SHP77 treated with DMSO at 0.1 percent for 48 hours (cell line): Measurements from ENCODE around the gene FASTK.

ENCODE experiments used
- DNase-seq: peaks from one replicate; lab custom pipeline; 2025; lab: John Stamatoyannopoulos, UW

FASTK gene

GRCh38 chr7:151095828-151096475 is 15.3 kb upstream of the FASTK start:
- no peak for DNase-seq

DNA sequence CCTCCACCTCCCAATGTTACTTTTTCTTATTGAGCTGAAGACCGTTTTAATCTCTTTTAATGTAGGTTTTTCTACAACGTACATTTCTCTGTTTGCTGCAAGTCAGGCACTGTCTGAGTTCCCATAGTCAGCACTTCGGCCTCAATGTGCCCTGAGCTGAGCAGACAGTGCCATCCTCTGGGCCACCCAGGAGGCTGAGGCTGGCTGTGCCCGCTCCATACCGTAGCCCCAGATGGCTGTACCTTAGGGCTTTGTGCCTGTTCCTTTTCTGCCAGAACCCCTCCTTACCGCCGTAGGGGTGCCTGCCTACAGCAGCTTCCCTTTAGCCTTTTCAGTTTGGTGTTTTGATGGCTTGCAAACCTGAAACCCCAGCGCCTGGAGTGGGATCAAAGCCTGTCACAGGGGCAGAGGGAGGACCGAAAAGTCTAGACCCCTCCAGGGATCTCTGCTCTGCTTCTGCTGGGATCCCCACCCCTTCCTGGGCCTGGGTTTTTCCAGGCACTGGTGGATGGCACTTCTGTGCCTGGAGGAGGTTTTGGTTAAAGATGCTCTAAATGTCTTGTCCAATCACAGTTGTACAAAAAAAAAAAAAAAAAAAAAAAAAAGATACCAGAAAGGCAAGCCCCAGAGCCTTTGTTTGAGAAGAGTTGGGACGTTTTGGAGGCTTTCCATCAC is 14.7 kb upstream of the FASTK start:
- DNase-seq: no peak

GRCh38 chr7:151094675-151095074 is 14.1 kb upstream of the FASTK start:
- no peak for DNase-seq

DNA sequence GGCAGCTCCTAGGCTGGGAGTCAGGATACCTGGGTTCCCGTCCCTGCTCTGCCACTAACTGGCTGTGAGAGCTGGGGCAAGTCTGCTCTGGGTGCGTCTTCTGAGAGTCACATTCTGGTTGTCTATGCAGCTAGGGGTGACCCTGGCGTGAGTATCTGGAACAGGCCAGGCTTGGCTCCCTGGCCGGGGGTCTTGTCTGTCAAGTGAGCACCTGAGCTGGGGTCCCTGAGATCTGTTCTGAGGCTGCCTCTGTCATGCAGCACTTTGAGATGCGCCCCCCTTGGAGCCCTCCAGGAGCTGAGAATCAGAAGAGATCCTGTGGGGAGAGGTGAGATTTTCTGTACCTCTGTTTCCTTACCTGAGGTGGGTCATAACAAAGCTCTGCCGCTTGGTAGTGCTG is 13.1 kb upstream of the FASTK start:
- no peak for DNase-seq

DNA sequence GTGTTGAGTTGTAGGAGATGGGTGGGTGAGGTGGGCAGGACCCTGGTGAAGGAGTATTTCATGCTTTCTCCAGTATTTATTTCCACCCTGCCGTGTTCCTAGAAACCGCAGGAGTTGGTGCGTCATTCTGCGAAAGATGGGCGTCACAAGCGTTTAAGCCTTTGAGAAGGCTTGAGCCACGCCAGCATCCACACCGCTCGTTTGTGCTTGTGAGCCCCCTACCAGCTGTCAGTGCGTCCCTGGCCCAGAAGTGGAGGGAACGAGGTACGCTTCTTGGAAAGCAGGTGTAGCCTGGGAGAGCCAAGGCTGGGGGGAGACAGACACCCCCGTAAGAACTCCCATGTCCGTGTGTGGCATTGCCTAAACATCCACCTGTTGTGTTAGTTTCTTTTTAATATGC is 11.4 kb upstream of the FASTK start:
- DNase-seq: no peak

GRCh38 chr7:151091431-151091830 is 10.8 kb upstream of the FASTK start:
- no peak for DNase-seq

- DNase-seq: no peak
Observed at GRCh38 chr7:151091003-151091402, 10.4 kb upstream of the FASTK start.

DNA sequence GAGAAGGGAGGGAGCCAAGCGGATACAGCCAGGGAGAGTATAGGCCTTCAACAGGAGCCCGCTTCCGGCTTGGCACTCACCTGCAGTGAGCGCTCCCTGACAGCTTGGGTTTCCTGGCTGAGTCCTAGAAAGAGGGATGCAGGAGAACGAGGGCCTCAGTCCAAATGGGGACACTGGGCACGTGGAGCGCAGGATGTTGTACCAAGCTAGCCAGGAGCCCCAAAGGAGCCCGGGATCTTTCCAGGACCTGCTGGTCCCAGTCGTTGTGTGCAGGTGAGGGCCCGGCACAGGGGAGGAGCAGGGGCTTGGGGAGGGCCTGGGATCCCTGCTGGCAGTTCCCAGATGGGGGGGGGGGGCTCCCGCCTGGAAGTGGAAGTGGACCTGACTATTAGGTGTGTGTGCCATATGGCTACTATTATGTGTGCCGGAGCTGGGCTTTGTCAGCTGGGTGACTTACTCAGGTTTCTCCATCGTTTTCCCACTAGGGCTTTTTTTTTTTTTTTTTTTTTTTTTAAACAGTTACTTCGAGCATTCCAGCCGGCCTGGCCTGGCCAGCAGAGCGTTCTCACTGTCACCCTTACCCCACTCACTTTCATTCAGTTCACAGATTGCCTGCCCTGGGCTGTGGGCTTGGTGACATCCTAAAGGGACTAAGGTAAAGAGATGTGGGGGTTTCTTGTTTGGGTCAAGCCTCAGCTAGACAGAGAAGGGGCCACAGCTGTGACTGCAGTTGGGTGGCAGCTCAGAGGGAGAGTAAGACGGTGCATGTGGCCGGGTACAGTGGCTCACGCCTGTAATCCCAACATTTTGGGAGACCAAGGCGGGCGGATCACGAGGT is 9.5 kb upstream of the FASTK start:
- DNase-seq: no peak

- DNase-seq: no peak
Observed at GRCh38 chr7:151088856-151089699, 8.5 kb upstream of the FASTK start.

GRCh38 chr7:151088019-151088855 is 7.6 kb upstream of the FASTK start:
- DNase-seq: no peak

GRCh38 chr7:151087245-151088018 is 6.8 kb upstream of the FASTK start:
- peak; percentile 28 for DNase-seq

DNA sequence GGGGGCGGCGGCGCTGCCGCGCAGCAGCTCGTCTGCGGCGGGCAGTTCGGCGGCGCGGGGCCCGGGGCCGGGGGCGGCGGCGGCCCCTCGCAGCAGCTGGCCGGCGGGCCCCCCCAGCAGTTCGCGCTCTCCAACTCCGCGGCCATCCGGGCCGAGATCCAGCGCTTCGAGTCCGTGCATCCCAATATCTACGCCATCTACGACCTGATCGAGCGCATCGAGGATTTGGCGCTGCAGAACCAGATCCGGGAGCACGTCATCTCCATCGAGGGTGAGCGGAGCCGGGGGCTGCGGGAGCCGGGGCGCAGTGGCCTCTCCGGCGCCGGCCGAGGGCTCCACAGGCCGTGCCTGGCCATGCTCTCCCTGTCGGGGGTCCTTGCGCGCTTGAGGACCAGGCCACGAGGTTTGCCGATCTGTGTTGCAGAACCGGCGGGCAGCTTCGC is 6.2 kb upstream of the FASTK start:
- no peak for DNase-seq

DNA sequence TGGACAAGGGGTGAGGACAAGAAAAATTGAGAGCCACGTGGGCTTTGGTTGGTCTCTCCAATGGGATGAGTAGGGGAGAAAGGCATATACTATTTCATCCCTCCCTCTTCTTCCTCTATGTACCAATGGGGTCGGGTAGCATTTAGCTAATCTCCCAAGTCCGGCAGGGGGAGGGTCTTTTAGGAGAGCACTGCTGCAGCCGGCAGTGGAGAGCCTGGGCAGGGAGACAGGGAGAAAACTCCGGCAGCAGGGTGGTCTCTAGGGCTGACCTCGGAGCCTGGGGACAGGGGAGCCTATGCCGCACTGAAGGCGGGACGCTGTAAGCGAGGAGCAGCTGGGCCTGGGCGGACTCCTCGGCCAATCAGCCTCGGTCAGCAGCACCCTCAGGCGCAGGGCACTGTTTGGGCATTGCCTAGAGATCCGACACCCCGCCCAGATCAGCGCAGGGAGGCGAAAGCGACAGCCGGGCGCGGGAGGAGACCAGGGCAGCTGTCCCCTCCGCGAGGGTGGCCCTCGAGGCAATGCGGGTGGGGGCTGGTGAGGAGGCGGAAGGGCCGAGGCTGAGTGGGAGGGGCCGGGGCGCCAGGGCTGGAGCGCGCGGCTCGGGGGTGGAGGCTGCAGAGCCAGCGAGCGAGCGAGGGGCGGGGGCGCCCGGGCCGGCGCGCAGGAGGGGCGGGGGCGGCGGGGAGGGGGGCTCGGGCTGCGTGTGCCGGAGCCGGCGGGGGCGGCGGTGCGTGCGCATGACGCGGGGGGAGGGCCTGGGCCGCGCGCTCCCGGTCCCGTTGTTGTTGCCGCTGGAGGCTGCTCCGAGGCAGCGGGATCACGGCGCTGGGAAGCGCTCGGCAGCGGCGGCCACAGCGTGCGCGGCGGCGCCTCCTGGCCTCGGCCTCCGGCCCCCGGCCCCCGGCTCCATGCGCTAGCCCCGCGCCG is 5.3 kb upstream of the FASTK start, which contains the start of gene AGAP3:
AGAP3 (plus strand) TSS at position 785 of the 930 bp plus-strand sequence. CDS start 267 bp downstream, outside the sequence.
- peak; percentile 78 for DNase-seq

DNA sequence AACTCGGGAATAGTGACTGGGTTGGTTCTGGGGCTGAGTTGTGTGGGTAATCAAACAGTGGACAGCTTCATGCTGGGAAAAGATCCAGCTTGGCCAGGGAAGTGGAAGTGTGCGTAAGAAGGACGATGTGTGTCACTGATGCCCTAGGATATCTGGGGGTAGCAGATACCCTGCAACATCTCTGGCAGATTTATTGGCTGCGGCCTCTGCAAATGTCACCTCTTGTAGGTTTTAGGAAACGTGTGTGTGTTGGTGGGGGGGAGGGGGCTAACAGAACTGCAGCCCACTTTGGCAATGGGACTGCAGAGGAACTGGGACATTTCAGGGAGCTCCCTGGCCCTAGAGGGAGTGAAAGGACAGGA is 4.7 kb upstream of the FASTK start:
- DNase-seq: no peak

DNA sequence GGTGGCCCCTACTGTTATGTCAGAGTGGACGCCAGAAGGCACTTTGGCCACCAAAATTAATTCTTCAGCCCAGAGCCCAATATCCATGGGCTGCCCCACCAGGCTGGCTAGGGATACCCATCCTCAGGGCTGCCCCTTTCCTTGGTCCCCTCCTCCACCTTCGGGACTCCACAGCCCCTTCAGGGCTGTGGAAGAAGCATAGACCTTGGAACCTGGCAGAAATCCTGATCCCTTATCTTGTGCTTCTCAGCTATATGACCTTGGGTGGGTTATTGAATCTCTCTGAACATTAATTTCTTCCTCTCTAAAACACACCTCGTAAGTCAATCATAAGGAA is 3.2 kb upstream of the FASTK start:
- DNase-seq: no peak

GRCh38 chr7:151083071-151083823 is 2.6 kb upstream of the FASTK start, which contains the start of gene TMUB1:
Gene TMUB1, minus strand, starts transcription at chr7:151083493. Its CDS starts 930 bp downstream, at chr7:151082563.
- DNase-seq: peak; percentile 39

DNA sequence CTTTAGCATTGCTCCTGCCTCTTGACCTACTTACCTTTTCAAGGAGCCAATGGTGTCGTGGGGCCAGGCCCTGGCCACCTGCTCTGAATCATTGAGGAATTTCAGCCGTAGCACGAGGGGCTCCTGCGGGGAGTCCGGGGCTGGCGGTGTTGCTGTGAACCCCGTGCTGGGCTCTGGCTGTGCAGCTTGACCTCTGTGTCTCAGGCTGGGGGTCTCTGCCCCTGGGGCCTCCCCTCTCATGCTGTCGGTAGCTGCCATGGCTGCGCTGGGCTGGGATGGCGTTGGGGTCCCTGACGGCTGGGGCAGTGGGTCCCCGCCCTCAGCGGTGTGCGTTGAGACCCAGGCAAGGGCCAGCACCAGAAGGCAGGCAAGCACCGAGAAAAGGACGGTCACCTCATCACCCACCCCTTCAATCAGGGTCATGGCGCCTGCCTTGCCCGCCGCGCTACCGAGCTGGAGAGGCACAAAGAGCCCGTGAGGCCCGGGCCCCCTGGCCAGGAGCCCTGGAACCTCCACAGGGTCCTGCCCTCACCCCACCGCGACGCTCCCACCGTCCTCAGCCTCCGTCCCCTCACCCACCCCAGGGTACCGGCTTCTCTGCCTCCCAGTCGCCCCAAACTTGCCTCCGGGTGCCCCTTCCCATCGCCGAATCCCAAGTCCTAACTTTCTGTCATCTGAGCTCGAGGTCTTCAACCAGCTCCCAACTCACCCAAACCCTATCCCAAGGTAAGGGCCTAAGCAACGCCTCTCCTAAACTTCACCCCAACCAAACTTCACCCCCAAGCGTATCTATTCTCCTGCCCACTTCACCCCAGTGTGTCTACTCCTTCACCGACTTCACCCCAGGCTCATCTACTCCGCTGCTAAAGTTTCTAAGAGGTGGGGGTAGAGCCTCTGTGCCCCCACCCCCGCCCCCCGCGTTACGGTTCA is 1.8 kb upstream of the FASTK start:
- DNase-seq: no peak
